ENCODE measurements around the gene ACBD6. TPM values are rescaled to one million over a fixed set of nuclear protein-coding genes. Genes with fewer than 3 reads are reported as not detected.

Gene ACBD6
- total and polyA plus RNA-seq, 2 of the 4 experiments (the other 2 are of a cell fraction) = 52.5 to 59.1 TPM

DNA sequence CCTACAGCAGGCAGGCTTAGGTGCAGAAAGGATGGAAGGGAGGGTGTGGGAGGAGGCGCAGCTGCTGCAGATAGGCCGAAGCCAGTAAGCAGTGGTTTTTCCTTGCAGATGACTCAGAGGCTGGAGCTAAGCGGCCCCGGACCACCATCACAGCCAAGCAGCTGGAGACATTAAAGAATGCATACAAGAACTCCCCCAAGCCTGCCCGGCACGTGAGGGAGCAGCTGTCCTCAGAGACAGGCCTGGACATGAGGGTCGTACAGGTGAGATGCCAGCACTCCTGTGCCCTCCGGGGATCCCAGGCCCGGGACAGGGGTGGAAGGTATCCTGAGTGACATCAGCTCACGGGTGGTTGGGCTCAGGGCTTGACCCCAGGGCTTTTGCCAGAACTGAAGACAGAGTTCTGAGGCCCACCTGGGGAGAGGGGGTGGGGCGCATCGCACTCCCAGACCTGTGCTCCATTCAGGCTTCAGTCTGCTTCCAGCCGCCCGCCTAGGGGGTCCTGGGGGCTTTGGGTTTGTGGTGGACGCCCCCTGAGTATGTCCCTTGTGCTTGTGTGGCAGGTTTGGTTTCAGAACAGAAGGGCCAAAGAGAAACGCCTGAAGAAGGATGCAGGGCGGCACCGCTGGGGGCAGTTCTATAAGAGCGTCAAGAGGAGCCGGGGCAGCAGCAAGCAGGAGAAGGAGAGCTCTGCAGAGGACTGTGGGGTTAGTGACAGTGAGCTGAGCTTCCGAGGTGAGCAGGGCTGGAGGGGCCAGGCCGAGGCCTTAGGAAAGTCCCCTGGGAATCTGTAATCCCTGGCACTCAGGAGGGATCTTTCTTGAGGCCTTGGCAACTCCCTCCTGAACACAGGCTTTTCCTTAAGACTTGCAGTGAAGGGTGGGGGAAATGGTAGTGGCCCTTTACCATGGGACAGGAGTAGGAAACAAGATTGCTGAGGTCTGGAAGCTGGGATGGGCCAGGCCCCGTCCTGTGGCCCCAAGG lies 230.8 kb downstream of the ACBD6 start (continued):
- TF ChIP-seq BHLHE40 (IDR thresholded peaks at IDR 0.05; ENCODE audit: low read depth, low read length) (peak; percentile 98), FOS (IDR thresholded peaks at IDR 0.05; ENCODE audit: low read depth, low read length) (peak; percentile 51; the same call in 1 of the 2 replicates), POLR2A (IDR thresholded peaks at IDR 0.05; ENCODE audit: low read depth, low read length) (no peak), RCOR1 (IDR thresholded peaks at IDR 0.05; ENCODE audit: insufficient replicate concordance, low read length) (no peak)
